HG03108 (cell line): Measurements from ENCODE around the gene CBX5.
"Not testable (repeated sequence)": the region's sequence is repeated elsewhere in the genome, so short reads cannot be mapped to it uniquely, and the experiment has no call there.

ENCODE experiments used
- ATAC-seq: cut with Tn5 transposase; IDR thresholded peaks from one replicate; pipeline ENCODE4 v1.9.1; 2021; ENCODE audit warnings: moderate library complexity; ENCODE audit not compliant: unreplicated experiment

The CBX5 gene

DNA sequence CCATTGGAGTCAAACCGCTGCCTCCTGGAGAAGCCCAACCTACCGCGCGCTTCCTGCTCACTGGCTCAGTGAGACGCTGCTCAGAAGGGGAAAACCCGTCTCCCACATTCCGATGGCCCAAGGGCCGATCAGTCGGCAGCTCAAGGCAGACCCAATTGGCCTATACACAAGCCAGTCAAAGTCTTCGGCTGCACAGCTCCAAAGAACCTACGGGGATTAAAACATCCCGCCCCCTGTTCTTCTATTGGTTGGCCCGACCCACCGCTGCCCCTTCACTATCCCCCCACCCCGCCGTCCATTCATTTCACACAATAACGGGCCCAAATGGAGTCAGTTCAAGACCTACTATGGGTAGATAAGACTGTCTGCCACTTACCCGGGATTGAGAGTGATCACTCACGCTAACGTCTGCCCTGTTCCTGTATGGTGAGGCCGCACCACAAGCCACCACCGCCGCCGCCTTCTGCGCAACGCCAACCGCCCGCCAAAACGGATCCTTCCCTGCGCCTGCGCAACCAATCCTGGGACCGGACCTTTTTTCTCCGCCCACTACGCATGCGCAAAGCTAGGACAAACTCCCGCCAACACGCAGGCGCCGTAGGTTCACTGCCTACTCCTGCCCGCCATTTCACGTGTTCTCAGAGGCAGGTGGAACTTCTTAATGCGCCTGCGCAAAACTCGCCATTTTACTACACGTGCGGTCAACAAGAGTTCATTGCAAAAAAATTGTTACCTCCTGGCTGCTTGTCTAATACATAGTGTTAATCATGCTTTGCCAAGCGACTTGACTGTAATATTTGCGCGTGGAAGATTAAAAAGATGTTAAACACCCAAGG lies at the start of gene CBX5:
TSS of gene CBX5 (minus strand) at position 491 of the 836 bp plus-strand sequence. CDS start 22,472 bp downstream, outside the sequence.
- peak; percentile 74 for ATAC-seq

DNA sequence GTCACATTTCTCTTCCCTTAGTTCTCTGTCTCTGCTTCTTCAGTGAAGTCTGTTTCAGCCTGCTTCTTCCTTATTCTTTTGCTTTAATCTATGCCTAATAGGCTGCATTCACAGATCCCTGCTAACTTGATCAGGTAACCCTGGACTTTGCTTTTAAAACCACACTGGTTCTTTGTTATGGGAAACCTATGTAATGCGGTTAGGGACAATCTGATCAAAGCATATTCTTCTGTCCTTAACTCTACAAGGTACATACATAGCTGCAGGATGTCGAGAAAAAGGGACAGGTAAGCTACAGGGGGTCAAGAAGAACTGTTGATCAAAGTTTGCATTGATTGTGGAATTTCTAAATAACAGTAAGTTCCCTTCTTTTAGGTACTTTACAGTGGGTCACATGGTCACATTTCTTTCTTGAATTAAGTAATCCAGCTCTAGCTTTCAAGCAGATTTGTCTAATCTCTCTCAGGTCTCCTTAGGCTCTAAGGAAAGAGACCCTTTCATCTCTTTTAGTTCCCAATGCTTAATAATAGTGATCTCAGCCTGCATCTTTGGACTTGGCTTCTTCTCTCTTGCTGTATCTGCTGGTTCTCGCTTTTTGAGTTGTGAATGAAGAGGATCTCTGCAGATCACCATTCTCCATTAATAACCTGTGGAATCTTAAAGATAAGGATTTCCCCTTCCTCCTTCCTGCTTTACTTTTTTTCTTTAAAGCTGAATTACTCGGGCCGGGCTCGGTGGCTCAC lies 48.8 kb upstream of the CBX5 start:
- ATAC-seq, result no peak

DNA sequence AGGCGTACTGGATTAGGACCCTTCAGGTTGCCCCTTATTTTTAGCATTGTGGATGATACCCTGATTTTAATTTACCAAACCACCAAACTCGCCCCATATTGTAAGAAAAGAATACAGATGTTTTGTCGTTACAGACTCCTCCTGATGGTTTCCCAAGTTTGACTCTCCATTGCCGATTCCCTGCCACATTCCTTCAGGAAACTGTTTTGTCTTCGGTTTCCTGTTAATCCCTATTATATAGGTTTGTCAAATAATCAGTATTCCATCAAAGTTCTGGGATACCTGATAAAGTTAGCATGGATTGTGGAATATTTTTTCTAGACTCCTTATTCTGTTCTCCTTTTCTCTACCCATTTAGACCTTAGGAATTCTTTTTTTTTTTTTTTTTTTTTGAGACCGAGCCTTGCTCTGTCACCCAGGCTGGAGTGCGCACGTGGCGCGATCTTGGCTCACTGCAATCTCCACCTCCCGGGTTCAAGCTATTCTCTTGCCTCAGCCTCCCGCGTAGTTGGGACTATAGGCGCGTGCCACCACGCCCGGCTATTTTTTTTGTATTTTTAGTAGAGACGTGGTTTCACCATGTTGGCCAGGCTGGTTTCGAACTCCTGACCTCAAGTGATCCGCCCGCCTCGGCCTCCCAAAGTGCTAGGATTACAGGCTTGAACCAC lies 45.7 kb upstream of the CBX5 start:
- not testable (repeated sequence) for ATAC-seq

- peak; percentile 99 for ATAC-seq
Measured at GRCh38 chr12:54324617-54325441, 44.9 kb upstream of the CBX5 start, which contains the start of gene COPZ1. COPZ1 (plus strand) TSS chr12:54325131; CDS start chr12:54325164, 33 bp downstream.

- ATAC-seq, result no peak
Measured at GRCh38 chr12:54321363-54321762, 41.4 kb upstream of the CBX5 start.

GRCh38 chr12:54312309-54312708 lies 32.4 kb upstream of the CBX5 start:
- ATAC-seq, result not testable (repeated sequence)

DNA sequence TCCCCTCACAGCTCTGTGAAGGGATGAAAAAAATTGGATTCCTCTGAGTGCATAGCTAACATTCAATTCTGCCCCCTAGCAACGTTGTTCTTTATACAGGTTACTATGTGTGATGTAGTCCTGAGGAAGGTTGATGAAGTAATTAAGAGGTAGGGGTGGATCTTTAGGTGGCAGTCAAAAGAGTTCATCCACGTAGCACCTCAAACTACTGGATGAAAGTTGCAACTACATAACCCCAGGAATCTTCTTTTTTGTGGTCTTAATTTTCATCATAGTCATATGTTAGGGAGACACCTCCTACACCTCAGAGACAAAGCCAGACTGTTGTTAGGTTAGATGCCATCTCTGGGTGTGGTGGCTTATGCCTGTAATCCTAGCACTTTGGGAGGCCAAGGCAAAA lies 31.1 kb upstream of the CBX5 start:
- ATAC-seq, result no peak

DNA sequence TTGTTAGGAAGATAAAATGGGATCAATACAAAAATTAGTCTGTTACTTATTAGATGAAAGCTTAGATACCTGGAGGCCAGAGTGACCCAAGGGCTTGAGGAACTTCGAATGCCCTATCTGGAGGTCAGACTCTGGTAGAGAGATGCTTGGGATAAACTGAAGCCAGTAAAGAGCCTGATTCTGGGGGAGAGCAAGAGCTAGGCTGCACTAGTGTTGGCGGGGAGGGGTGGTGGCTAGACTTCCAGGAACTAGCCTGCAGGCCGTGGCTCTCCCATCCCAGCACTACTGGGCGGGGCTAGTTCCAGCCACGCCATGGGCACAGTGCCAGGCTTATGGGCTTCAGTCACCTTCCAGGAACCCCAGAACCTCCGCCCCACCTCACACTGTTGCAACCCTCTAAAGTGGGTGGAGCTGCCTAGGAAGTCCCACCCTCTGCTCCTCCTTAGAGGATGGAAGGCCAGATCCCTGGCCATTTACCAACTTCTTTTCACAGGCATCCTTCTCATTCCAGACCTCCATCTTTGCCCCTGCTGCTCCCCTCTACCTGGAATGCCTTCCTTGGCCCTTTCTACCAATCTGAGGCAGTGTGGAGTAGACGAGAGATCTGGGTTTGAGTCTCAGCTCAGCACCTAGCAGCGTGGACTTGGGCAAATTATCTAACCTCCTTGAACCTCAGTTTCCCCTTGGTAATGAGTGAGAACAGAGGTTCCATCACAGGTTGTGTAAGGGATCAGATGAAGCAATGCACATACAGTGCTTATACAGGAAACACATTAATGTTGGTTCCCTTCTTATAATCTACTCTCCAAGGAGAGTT lies 27.2 kb upstream of the CBX5 start:
- no peak for ATAC-seq

- peak; percentile 58 for ATAC-seq
Measured at GRCh38 chr12:54304187-54304810, 24.4 kb upstream of the CBX5 start.

- ATAC-seq, result no peak
Measured at GRCh38 chr12:54303640-54304039, 23.7 kb upstream of the CBX5 start.

- ATAC-seq, result no peak
Measured at GRCh38 chr12:54301428-54302048, 21.6 kb upstream of the CBX5 start.

GRCh38 chr12:54300732-54301427 lies 21.0 kb upstream of the CBX5 start, which contains the start of gene NFE2:
NFE2 (minus strand) TSS chr12:54301015; CDS start chr12:54295248, 5,767 bp downstream.
- no peak for ATAC-seq

DNA sequence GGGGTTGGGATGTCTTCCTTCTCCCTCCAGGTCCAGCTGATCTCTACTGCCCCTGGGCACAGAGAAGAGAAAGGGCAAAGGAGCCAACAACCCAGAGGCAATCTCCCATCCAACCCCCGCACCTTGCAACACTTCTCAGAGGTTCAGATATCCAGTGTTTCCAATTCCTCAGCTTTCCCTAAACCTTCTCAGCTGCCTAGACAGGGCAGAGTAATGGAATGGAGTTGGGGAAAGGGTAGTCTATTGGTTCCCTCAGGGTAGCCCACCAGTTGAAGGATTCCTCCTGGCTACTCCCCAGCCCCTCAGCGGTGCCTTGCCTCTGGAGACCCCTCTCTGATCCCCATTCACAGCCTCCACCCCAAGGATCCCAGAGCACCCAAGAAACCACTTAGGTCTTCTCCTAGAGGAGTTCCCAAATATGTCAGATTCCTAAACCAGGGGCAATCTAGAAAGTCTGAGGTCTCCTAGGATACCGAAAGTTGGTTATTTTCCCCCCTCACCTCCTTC lies 20.4 kb upstream of the CBX5 start:
- ATAC-seq, result no peak

GRCh38 chr12:54299515-54300224 lies 19.7 kb upstream of the CBX5 start:
- ATAC-seq, result no peak

- ATAC-seq, result no peak
Measured at GRCh38 chr12:54298904-54299303, 19.0 kb upstream of the CBX5 start.

- ATAC-seq, result no peak
Measured at GRCh38 chr12:54296393-54297099, 16.6 kb upstream of the CBX5 start.
